PC-9 (cell line): ENCODE data around the gene MYO3B. TPM values are rescaled to one million over a fixed set of nuclear protein-coding genes. Genes with fewer than 3 reads are reported as not detected.

Experiments used
- BruUV-seq: library from RNA; stranded (reverse); fragments of 400-500 nt; replicated peaks from 2 replicates; lab custom pipeline; 2021; lab: Mats Ljungman, UMichigan
- CTCF ChIA-PET: fragments of 300-600 bp; sonication (Branson Sonifier 250); formaldehyde crosslinking; loops from one replicate; lab custom pipeline; 2022; ENCODE audit warnings: antibody characterized with exemption; lab: Charles Lee
- POLR2A ChIA-PET: fragments of 300-600 bp; sonication (Branson Sonifier 250); formaldehyde crosslinking; loops from one replicate; lab custom pipeline; 2022; ENCODE audit warnings: antibody characterized with exemption; ENCODE audit not compliant: unreplicated experiment; lab: Charles Lee
- DNase-seq, 2 experiments: peaks; one replicate each; pipeline versions ENCODE4 v3.0.0 to v3.0.0-alpha.2; 2015 to 2022; ENCODE audit warnings: mixed read lengths in 1 of 2
- H2AFZ ChIP-seq: fragments of 200-600 bp; sonication (generic); 2 replicates; pipeline ENCODE4 v1.8.1; 2017; ENCODE audit warnings: antibody characterized with exemption
- H3F3A ChIP-seq: fragments of 200-600 bp; sonication (generic); 2 replicates; pipeline ENCODE4 v1.8.1; 2017; ENCODE audit warnings: antibody characterized with exemption, mild to moderate bottlenecking, low read depth; ENCODE audit not compliant: insufficient read depth
- H3K27ac ChIP-seq: fragments of 200-600 bp; sonication (generic); 2 replicates; pipeline ENCODE4 v1.6.1; 2016; ENCODE audit warnings: mixed run types
- H3K27me3 ChIP-seq: fragments of 200-600 bp; sonication (generic); 2 replicates; pipeline ENCODE4 v1.6.1; 2016; ENCODE audit warnings: low read depth, mixed run types; ENCODE audit not compliant: insufficient read depth
- H3K36me3 ChIP-seq: fragments of 200-600 bp; sonication (generic); 2 replicates; pipeline ENCODE4 v1.6.1; 2016; ENCODE audit warnings: low read depth, mixed run types
- H3K4me1 ChIP-seq: fragments of 200-600 bp; sonication (generic); replicated peaks from 2 replicates; pipeline ENCODE4 v1.6.1; 2016; ENCODE audit warnings: mixed run types; ENCODE audit not compliant: insufficient read depth
- H3K4me2 ChIP-seq: fragments of 200-600 bp; sonication (generic); 2 replicates; pipeline ENCODE4 v1.6.1; 2017; ENCODE audit warnings: mixed run types
- H3K4me3 ChIP-seq: fragments of 200-600 bp; sonication (generic); 2 replicates; pipeline ENCODE4 v1.6.1; 2016; ENCODE audit warnings: mixed run types
- H3K79me2 ChIP-seq: fragments of 200-600 bp; sonication (generic); 2 replicates; pipeline ENCODE4 v1.6.1; 2017; ENCODE audit warnings: low read depth, mixed run types
- H3K9me2 ChIP-seq: fragments of 200-600 bp; sonication (generic); 2 replicates; pipeline ENCODE4 v1.8.1; 2017; ENCODE audit warnings: mild to moderate bottlenecking; ENCODE audit not compliant: insufficient read depth
- H3K9me3 ChIP-seq: fragments of 200-600 bp; sonication (generic); 2 replicates; pipeline ENCODE4 v1.8.1; 2016; ENCODE audit warnings: low read depth; ENCODE audit not compliant: insufficient read depth
- H4K20me1 ChIP-seq: fragments of 200-600 bp; sonication (generic); 2 replicates; pipeline ENCODE4 v1.8.1; 2017; ENCODE audit not compliant: insufficient read depth
- EZH2 ChIP-seq: fragments of 200-600 bp; sonication (generic); IDR thresholded peaks from 2 replicates; pipeline ENCODE4 v1.8.0; 2017; ENCODE audit warnings: antibody characterized with exemption, low read depth
- intact Hi-C: fragments of 100-400 bp; cut with micrococcal nuclease; formaldehyde crosslinking; loops from one replicate; pipeline ENCODE4 v1.10.0; 2022; ENCODE audit not compliant: unreplicated experiment
- total RNA-seq: library from RNA; stranded (reverse); gene quantifications from 2 replicates; pipeline ENCODE4 v1.2.3, GENCODE V29; 2021
- TF ChIP-seq, protein P1 (sequence below): fragments of 200-600 bp; sonication (generic); conservative IDR thresholded peaks from 2 replicates; pipeline ENCODE4 v1.6.1; 2017; ENCODE audit warnings: mixed run types, antibody characterized with exemption, mild to moderate bottlenecking, moderate library complexity

MYO3B gene
- total RNA-seq, 1 experiment from 2014 or later = 5.3 TPM

DNA sequence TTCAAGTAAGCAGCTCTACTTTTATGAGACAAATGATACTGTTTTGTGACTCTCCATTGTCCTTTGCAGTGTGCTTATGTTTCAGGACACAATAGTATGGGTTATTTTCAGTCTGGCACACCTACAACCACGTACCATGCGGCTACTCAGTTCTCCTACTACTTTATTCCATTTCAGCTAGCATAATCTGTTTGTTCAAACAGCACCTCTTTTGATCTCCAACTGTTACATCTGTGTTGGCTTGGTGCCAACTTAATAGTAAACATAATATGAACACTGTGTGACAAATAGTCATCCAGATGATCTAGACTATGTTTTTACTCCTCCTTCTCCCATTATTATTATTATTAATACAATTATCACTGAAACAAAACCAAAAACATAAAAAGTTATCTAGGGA is 40.5 kb downstream of the MYO3B start:
- Histone ChIP-seq H3K27ac (no peak overlapping the region), H3K27me3 (no peaks in the 10 kb centered on the region), H3K4me1 (no peaks in the 10 kb centered on the region), H3K36me3 (no peaks in the 10 kb centered on the region), H4K20me1 (no peaks in the 10 kb centered on the region), H2AFZ (no peak overlapping the region), H3K9me3 (no peaks in the 10 kb centered on the region), H3K4me3 (no peak overlapping the region), H3F3A (no peaks in the 10 kb centered on the region), H3K4me2 (no peak overlapping the region), H3K9me2 (no peaks in the 10 kb centered on the region; the same call in 1 of the 2 replicates), H3K79me2 (no peaks in the 10 kb centered on the region)
- intact Hi-C loops = no loop called here
- ChIA-PET CTCF (no interaction called here), POLR2A (no interaction called here)
- no peak for DNase-seq
- TF ChIP-seq EZH2 = no peak
- TF ChIP-seq, protein P1, sequence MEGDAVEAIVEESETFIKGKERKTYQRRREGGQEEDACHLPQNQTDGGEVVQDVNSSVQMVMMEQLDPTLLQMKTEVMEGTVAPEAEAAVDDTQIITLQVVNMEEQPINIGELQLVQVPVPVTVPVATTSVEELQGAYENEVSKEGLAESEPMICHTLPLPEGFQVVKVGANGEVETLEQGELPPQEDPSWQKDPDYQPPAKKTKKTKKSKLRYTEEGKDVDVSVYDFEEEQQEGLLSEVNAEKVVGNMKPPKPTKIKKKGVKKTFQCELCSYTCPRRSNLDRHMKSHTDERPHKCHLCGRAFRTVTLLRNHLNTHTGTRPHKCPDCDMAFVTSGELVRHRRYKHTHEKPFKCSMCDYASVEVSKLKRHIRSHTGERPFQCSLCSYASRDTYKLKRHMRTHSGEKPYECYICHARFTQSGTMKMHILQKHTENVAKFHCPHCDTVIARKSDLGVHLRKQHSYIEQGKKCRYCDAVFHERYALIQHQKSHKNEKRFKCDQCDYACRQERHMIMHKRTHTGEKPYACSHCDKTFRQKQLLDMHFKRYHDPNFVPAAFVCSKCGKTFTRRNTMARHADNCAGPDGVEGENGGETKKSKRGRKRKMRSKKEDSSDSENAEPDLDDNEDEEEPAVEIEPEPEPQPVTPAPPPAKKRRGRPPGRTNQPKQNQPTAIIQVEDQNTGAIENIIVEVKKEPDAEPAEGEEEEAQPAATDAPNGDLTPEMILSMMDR = no peak
- no TSS peak for BruUV-seq

DNA sequence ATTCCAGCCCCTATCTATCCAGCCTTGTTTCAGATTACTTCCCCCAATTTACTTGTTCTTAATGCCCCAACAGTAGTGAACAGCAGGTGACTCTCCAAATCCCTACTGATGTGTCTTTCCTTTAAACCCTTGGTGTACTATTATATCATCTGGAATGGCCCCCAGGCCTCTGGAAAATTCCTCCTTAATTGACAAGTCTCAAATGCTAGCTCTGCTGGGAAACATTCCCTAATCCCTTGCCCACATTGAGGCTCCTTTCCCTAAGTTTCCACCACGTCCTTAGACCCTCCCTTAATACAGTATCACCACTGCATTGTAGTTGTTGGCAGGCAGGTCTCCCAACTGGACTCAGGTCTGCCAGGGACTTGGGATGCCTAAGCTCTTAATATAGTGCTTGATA is 41.0 kb downstream of the MYO3B start:
- no peaks in the 10 kb centered on the region for H3K36me3 ChIP-seq
- POLR2A ChIA-PET = no interaction called here
- no peaks in the 10 kb centered on the region for H4K20me1 ChIP-seq
- CTCF ChIA-PET = no interaction called here
- no peaks in the 10 kb centered on the region for H3K9me3 ChIP-seq
- no peak for DNase-seq
- no peaks in the 10 kb centered on the region for H3F3A ChIP-seq
- H3K9me2 ChIP-seq = no peaks in the 10 kb centered on the region; the same call in 1 of the 2 replicates
- BruUV-seq = no TSS peak
- no peak overlapping the region for H3K4me2 ChIP-seq
- no peak overlapping the region for H2AFZ ChIP-seq
- no peak overlapping the region for H3K27ac ChIP-seq
- H3K27me3 ChIP-seq = no peaks in the 10 kb centered on the region
- intact Hi-C loops = no loop called here
- H3K4me1 ChIP-seq = no peaks in the 10 kb centered on the region
- TF ChIP-seq EZH2 = no peak
- TF ChIP-seq, protein P1 = no peak
- H3K4me3 ChIP-seq = no peak overlapping the region
- no peaks in the 10 kb centered on the region for H3K79me2 ChIP-seq

DNA sequence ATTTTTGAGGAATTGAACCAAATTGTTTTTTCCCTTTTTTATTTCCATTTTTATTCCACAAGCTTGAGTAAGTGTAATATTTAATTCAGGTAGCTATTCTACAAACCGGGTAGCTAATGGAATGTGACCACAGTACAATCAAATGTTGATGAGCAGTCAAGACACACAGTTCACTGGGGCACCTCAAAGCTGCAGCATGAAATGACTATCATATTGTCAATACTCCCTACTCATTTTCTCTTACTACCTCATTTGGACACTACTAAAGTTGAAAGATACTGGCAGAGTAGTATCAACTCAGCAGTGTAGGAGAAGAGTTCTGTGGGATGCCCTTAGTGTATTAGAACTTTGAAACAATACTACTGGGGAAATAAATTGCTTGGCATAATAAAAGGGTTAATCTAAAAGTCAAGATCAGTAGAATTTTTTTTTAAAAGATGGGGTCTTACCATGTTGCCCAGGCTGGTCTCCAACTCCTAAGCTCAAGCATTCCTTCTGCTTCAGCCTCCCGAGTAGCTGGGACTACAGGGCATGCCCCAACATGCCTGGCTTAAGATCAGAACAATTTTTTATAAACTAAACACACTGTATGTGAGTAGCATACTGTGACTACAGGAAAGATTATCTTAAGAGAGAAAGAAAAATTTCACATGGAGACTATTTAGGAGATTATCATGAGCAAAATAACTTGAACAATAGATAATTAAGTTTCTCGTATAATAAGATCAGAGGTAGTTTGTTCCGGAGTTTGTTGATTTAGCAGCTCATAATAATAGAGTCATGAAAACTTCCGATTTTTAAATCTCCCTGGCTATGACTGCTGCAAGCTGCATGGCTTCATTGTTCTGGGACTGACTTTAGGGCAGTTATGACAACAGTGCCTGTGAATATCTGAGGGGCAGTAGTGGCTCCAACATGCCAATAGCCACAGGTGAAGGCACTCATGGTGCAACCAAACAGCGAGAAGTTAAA is 43.7 kb downstream of the MYO3B start:
- H3K4me3 ChIP-seq = no peak overlapping the region
- H3K36me3 ChIP-seq = no peaks in the 10 kb centered on the region
- H4K20me1 ChIP-seq = no peaks in the 10 kb centered on the region
- H3K9me3 ChIP-seq = no peaks in the 10 kb centered on the region
- H2AFZ ChIP-seq = no peak overlapping the region
- no peaks in the 10 kb centered on the region for H3K4me1 ChIP-seq
- H3K9me2 ChIP-seq = no peaks in the 10 kb centered on the region; the same call in 1 of the 2 replicates
- H3K79me2 ChIP-seq = no peaks in the 10 kb centered on the region
- no peaks in the 10 kb centered on the region for H3K27me3 ChIP-seq
- DNase-seq = no peak
- H3K4me2 ChIP-seq = no peak overlapping the region
- no TSS peak for BruUV-seq
- H3K27ac ChIP-seq = no peak overlapping the region
- POLR2A ChIA-PET = no interaction called here
- TF ChIP-seq, protein P1 = no peak
- TF ChIP-seq EZH2 = no peak
- intact Hi-C loops = no loop called here
- CTCF ChIA-PET = no interaction called here
- H3F3A ChIP-seq = no peaks in the 10 kb centered on the region
